HK-2 (cell line): ENCODE data around the gene GOLGA8S.
"Not testable (repeated sequence)": the region's sequence is repeated elsewhere in the genome, so short reads cannot be mapped to it uniquely, and the experiment has no call there.

ENCODE experiments used
- DNase-seq: peaks from one replicate; pipeline ENCODE4 v3.0.0-alpha.2; 2018; ENCODE audit not compliant: unreplicated experiment

Gene GOLGA8S

GRCh38 chr15:23398357-23398756, 43.8 kb downstream of the GOLGA8S start:
- not testable (repeated sequence) for DNase-seq

- not testable (repeated sequence) for DNase-seq
These were observed 44.7 kb downstream of the GOLGA8S start for GRCh38 chr15:23399207-23399606.

GRCh38 chr15:23401627-23402026, 47.1 kb downstream of the GOLGA8S start:
- no peak for DNase-seq

DNA sequence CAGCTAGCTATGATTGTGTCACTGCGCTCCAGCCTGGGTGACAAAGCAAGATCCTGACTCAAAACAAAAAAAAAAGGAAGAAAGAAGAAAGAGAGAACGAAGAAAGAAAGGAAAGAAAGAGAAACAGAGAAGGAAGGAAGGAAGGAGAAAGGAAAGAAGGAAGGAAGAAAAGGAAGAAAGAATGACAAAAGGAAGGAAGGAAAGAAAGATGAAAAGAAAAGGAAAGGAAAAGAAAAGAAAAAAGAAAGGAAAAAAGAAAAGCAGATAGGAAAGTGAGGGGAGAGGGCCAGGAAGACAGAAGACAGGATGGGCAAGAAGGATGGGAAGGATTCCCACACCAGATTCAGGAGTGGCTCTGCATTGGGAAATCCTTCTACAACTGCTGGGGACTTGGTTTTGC, 47.6 kb downstream of the GOLGA8S start:
- DNase-seq, result no peak

DNA sequence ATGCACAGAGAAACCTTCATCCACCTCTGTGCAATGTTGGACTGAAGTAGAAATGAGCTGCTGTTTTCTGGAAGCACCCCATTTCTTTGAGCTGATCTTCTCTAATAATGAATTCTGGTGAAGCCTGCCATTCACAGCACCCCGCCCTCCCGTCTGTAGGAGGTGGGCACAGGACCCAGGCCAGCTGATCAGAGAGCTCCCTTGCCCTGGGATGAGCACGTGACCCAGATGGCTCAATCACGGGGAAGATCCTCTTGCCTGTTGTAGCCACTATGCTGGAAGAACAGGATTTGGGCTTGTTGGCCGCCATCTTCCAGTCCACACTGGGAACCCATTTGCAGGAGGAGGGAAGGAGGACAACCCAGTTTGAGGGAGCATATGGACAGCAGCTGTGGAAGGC, 48.0 kb downstream of the GOLGA8S start:
- DNase-seq, result no peak

DNA sequence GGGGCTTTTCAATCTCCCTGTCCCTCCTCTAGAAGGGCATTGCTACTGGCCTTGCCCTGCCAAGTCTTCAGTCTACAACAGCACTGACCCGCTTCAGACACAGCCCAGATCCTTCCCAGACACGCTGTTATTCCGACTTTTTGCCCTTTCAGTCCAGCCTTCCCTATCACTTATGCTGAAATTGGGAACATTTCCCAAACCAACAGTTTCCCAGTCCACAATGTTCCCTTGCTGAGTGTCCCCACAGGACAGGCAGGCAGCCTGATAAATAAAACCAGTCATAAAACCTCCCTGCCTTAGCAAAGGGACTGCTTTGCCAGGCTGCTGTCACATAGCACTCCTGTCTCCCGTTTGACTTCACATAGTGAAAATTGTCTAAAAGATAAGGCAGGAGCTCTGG, 49.0 kb downstream of the GOLGA8S start:
- no peak for DNase-seq

- DNase-seq, result no peak
These were observed 57.3 kb downstream of the GOLGA8S start for GRCh38 chr15:23411841-23412240.

DNA sequence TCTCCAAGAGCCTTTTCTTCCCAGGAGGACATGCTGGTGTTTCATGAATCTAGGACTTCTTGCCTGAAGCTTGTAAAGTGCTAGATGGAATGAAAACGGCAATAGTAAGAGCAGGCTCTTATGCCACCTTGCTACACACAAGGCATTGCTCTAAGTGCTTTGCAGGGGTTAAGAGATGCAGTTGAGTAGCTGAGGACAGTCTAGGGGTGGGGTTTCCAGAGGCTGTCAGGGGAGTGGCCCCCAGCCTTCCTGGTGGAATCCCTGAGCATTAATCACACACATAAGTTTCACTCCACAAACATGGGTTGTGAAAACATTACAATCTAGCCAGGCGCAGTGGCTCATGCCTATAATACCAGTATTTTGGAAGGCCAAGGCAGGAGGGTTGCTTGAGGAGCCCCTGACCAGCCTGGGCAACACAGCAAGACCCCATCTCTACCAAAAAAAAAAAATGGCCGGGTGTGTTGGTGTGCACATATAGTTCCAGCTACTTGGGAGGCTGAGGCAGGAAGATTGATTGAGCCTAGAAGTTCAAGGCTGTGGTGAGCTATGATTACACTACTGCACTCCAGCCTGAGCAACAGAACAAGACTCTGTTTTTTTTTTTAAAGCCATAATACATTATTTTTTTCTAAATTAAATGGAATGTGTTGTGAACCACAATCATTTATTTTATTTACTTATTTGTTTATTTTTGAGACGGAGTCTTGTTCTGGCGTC, 58.5 kb downstream of the GOLGA8S start:
- not testable (repeated sequence) for DNase-seq
